ENCODE results near the gene KCTD2. TPM values are rescaled to one million over a fixed set of nuclear protein-coding genes. Genes with fewer than 3 reads are reported as not detected.
"Not testable (repeated sequence)": the region's sequence is repeated elsewhere in the genome, so short reads cannot be mapped to it uniquely, and the experiment has no call there.

Gene KCTD2
- total RNA-seq, 2 donors from 2014 or later: 27.7 to 32.8 TPM

- H3K27ac ChIP-seq (ENCODE audit: low read depth, low read length): no peak overlapping the region
- peaks cover 3% of the 10 kb centered on the region for H3K4me1 Mint-ChIP-seq
- no peak for TF ChIP-seq CTCF (conservative IDR thresholded peaks at IDR 0.05)
- H3K4me3 Mint-ChIP-seq: no peak overlapping the region
- H3K27me3 ChIP-seq (ENCODE audit: control insufficient read depth, insufficient read depth, low read length, poor library complexity, severe bottlenecking): no peaks in the 10 kb centered on the region
- H3K9ac ChIP-seq (ENCODE audit: extremely low read depth, low read length, poor library complexity, severe bottlenecking): no peak overlapping the region
- no peak overlapping the region for H3K4me3 ChIP-seq (ENCODE audit: low read length)
- H3K9me3 ChIP-seq (ENCODE audit: control insufficient read depth, low read length): no peaks in the 10 kb centered on the region
- no peaks in the 10 kb centered on the region for H3K27me3 Mint-ChIP-seq (ENCODE audit: insufficient read depth)
- 78 to 90% methylated on average over 1 to 4 of the region's 4 CpGs for WGBS, 2 experiments (ENCODE audit: insufficient coverage in 1 of 2, insufficient read length in 1 of 2)
- H3K36me3 ChIP-seq (ENCODE audit: control insufficient read depth, insufficient read depth, low read length): peaks cover 22% of the 10 kb centered on the region
- H3K9me3 Mint-ChIP-seq: peaks cover 1% of the 10 kb centered on the region
- H3K4me1 ChIP-seq (ENCODE audit: control insufficient read depth, insufficient read depth, low read length): no peaks in the 10 kb centered on the region
- H3K27ac Mint-ChIP-seq: no peak overlapping the region
- H3K36me3 Mint-ChIP-seq (ENCODE audit: low read depth): peaks cover 30% of the 10 kb centered on the region
- no peak for DNase-seq
These were observed 20.8 kb downstream of the KCTD2 start for GRCh38 chr17:75067856-75068255.

GRCh38 chr17:75068750-75069149 lies 21.7 kb downstream of the KCTD2 start:
- TF ChIP-seq CTCF (conservative IDR thresholded peaks at IDR 0.05): no peak
- Histone ChIP-seq H3K27ac (ENCODE audit: low read depth, low read length) (no peak overlapping the region), H3K4me3 (ENCODE audit: low read length) (no peak overlapping the region), H3K27me3 (ENCODE audit: control insufficient read depth, insufficient read depth, low read length, poor library complexity, severe bottlenecking) (no peaks in the 10 kb centered on the region), H3K4me1 (ENCODE audit: control insufficient read depth, insufficient read depth, low read length) (no peaks in the 10 kb centered on the region), H3K9me3 (ENCODE audit: control insufficient read depth, low read length) (no peaks in the 10 kb centered on the region), H3K36me3 (ENCODE audit: control insufficient read depth, insufficient read depth, low read length) (peaks cover 13% of the 10 kb centered on the region), H3K9ac (ENCODE audit: extremely low read depth, low read length, poor library complexity, severe bottlenecking) (no peak overlapping the region)
- Mint-ChIP-seq H3K4me1 (peaks cover 3% of the 10 kb centered on the region), H3K4me3 (no peak overlapping the region), H3K36me3 (ENCODE audit: low read depth) (peaks cover 21% of the 10 kb centered on the region), H3K9me3 (peaks cover 1% of the 10 kb centered on the region), H3K27me3 (ENCODE audit: insufficient read depth) (no peaks in the 10 kb centered on the region), H3K27ac (peak overlapping the region; percentile 28)
- WGBS, 2 experiments (ENCODE audit: insufficient coverage in 1 of 2, insufficient read length in 1 of 2): 87 to 95% methylated on average over 4 to 8 of the region's 8 CpGs
- DNase-seq: no peak

- H3K9ac ChIP-seq (ENCODE audit: extremely low read depth, low read length, poor library complexity, severe bottlenecking): no peak overlapping the region
- no peaks in the 10 kb centered on the region for H3K9me3 ChIP-seq (ENCODE audit: control insufficient read depth, low read length)
- Mint-ChIP-seq H3K27me3 (ENCODE audit: insufficient read depth) (no peaks in the 10 kb centered on the region), H3K9me3 (peaks cover 1% of the 10 kb centered on the region), H3K27ac (no peak overlapping the region), H3K36me3 (ENCODE audit: low read depth) (peaks cover 11% of the 10 kb centered on the region), H3K4me1 (peaks cover 3% of the 10 kb centered on the region), H3K4me3 (no peak overlapping the region)
- no peak overlapping the region for H3K27ac ChIP-seq (ENCODE audit: low read depth, low read length)
- WGBS, 2 experiments (ENCODE audit: insufficient coverage in 1 of 2, insufficient read length in 1 of 2): 93 to 100% methylated on average over 2 of the region's 2 CpGs
- no peak overlapping the region for H3K4me3 ChIP-seq (ENCODE audit: low read length)
- no peaks in the 10 kb centered on the region for H3K4me1 ChIP-seq (ENCODE audit: control insufficient read depth, insufficient read depth, low read length)
- TF ChIP-seq CTCF (conservative IDR thresholded peaks at IDR 0.05): peak; percentile 41
- H3K27me3 ChIP-seq (ENCODE audit: control insufficient read depth, insufficient read depth, low read length, poor library complexity, severe bottlenecking): no peaks in the 10 kb centered on the region
- no peak for DNase-seq
- H3K36me3 ChIP-seq (ENCODE audit: control insufficient read depth, insufficient read depth, low read length): peaks cover 3% of the 10 kb centered on the region
These were observed 22.8 kb downstream of the KCTD2 start for GRCh38 chr17:75069783-75070182.

GRCh38 chr17:75071478-75072271 lies 24.6 kb downstream of the KCTD2 start:
- not testable (repeated sequence) for H3K36me3 Mint-ChIP-seq (ENCODE audit: low read depth); H3K9me3 Mint-ChIP-seq; H3K4me3 ChIP-seq (ENCODE audit: low read length); H3K27me3 Mint-ChIP-seq (ENCODE audit: insufficient read depth); H3K36me3 ChIP-seq (ENCODE audit: control insufficient read depth, insufficient read depth, low read length); H3K4me1 ChIP-seq (ENCODE audit: control insufficient read depth, insufficient read depth, low read length); H3K4me3 Mint-ChIP-seq; H3K4me1 Mint-ChIP-seq; H3K27ac ChIP-seq (ENCODE audit: low read depth, low read length); H3K9me3 ChIP-seq (ENCODE audit: control insufficient read depth, low read length); H3K27me3 ChIP-seq (ENCODE audit: control insufficient read depth, insufficient read depth, low read length, poor library complexity, severe bottlenecking); H3K9ac ChIP-seq (ENCODE audit: extremely low read depth, low read length, poor library complexity, severe bottlenecking); H3K27ac Mint-ChIP-seq; DNase-seq
- 94 to 98% methylated on average over 6 to 8 of the region's 8 CpGs for WGBS, 2 experiments (ENCODE audit: insufficient coverage in 1 of 2, insufficient read length in 1 of 2)

GRCh38 chr17:75072909-75073308 lies 25.9 kb downstream of the KCTD2 start:
- H3K9me3 Mint-ChIP-seq; H3K9ac ChIP-seq (ENCODE audit: extremely low read depth, low read length, poor library complexity, severe bottlenecking); H3K27ac ChIP-seq (ENCODE audit: low read depth, low read length); H3K27me3 ChIP-seq (ENCODE audit: control insufficient read depth, insufficient read depth, low read length, poor library complexity, severe bottlenecking); H3K36me3 Mint-ChIP-seq (ENCODE audit: low read depth); H3K36me3 ChIP-seq (ENCODE audit: control insufficient read depth, insufficient read depth, low read length); DNase-seq; H3K27ac Mint-ChIP-seq; H3K27me3 Mint-ChIP-seq (ENCODE audit: insufficient read depth); H3K4me1 ChIP-seq (ENCODE audit: control insufficient read depth, insufficient read depth, low read length); H3K9me3 ChIP-seq (ENCODE audit: control insufficient read depth, low read length); H3K4me1 Mint-ChIP-seq; H3K4me3 ChIP-seq (ENCODE audit: low read length); H3K4me3 Mint-ChIP-seq: not testable (repeated sequence)
- 100% methylated on average over 3 of the region's 5 CpGs for WGBS, 2 experiments (ENCODE audit: insufficient coverage in 1 of 2, insufficient read length in 1 of 2)
